HG03045 (cell line): Measurements from ENCODE around the gene CRYBG2.
"Not testable (repeated sequence)": the region's sequence is repeated elsewhere in the genome, so short reads cannot be mapped to it uniquely, and the experiment has no call there.

Experiments
- ATAC-seq: cut with Tn5 transposase; IDR thresholded peaks from one replicate; pipeline ENCODE4 v1.9.1; 2021; ENCODE audit warnings: mild to moderate bottlenecking, moderate library complexity; ENCODE audit not compliant: unreplicated experiment

The CRYBG2 gene

DNA sequence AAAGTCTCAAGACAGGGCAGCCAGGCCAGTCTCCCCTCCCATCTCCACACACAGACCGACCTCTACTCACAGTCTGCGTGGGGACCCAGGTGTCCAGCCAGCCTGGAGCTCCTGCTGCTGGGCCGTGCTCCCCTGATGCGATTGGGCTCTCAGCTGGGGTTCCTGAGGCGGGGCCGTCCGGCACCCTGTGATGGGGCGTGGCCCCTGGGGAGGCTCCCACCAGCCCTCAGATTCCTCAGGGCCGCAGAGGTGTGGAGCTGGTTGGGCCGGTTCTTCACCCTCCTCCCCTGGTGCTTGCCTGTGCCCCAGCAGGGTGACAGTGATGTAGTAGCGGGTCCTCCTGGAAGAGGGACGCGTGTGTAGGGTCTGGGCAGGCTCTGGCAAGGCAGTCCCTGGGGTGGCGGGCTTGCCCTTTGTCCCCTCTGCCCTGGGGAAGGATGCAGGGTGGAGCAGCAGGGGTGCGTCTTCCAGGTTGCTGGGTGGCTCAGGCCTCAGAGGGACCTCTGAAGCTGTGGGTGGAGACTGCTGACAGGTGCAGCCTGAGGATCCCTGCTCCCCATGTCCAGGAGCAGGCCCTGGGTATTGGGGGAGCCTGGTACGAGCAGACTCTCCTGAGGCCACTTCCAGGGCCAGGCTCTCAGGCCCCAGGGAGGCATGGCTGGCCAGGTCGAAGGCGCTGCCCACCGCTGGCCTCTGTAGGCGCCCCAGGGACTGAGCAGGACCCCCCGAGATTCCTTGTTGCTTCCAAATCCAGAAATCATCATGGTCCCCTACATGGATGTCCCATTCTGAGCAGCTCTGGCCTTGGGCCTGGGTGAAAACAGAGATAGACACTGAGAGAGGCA, at the start of gene CRYBG2:
Gene CRYBG2, minus strand, starts transcription at position 155 of the 845 bp plus-strand sequence. CDS start 7,473 bp downstream, outside the sequence.
- no peak for ATAC-seq

DNA sequence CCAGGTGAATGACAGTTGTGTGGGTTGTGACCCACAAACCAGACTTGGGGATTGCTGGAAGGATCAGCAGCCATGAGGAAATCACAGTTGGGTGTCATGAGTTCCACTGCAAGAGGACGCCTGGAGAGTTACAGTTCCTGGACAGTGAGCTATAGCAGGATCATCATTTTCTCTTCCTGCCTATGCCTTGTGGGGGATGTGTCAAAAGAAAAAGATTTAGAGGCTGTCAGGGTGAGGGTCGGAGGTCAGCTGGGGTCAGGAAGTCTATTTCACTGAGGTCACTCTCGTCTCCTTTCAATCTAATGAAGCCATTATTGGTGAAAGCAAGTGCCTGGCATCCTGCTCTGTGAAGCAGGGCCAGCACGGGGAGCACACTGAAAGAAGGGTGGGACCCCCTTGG, 49.7 kb upstream of the CRYBG2 start:
- no peak for ATAC-seq

- ATAC-seq: no peak
Measured at GRCh38 chr1:26401891-26402290, 48.0 kb upstream of the CRYBG2 start.

- ATAC-seq: no peak
Measured at GRCh38 chr1:26399034-26399433, 45.1 kb upstream of the CRYBG2 start.

GRCh38 chr1:26395754-26396153, 41.8 kb upstream of the CRYBG2 start:
- no peak for ATAC-seq

DNA sequence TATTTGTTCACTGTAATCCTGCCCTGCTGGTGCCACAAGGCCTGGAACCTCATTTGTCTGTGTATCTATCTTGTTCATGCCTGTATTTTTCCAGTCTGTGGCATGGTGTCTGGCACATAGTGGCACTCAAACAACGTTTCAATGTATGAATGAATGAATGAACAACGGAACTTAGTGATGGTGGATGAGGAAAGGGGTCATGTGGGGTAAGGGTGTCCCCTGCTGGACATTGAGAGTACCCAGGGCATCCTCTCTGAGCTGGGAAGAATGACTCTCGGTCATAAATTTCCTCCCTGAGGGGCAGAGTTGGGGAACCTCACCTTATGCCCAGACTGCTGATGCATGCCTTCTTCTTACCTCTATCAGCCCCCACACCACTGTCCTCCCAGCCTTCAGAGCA, 37.5 kb upstream of the CRYBG2 start:
- ATAC-seq: no peak

DNA sequence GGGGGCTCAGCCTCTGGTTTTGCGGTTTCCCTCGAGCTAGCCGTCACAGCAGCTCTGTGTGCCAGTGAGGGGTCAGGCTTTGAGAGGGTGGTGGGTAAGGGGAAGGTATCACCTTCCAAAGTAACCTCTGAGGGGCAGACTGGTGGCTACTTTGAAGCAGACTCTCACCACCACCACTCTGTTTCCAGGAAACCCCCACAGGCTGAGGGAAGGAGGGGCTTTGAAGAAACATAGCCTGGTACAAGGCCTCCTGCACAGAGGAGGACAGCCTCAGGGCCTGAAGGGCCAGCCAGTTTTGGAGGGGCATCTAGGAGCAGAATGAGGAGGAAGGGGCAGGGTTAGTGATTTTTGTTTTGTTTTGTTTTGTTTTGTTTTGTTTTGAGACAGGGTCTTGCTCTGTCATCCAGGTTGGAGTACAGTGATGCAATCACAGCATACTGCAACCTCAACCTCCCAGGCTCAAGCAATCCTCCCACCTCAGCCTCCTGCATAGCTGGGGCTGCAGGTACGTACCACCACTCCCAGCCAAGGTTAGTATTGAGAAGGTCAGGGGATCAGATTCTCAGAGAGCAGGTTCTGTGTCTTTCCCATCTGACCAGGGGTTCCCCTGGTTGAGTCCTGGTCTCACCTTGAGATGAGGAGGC, 35.8 kb upstream of the CRYBG2 start:
- ATAC-seq: no peak

DNA sequence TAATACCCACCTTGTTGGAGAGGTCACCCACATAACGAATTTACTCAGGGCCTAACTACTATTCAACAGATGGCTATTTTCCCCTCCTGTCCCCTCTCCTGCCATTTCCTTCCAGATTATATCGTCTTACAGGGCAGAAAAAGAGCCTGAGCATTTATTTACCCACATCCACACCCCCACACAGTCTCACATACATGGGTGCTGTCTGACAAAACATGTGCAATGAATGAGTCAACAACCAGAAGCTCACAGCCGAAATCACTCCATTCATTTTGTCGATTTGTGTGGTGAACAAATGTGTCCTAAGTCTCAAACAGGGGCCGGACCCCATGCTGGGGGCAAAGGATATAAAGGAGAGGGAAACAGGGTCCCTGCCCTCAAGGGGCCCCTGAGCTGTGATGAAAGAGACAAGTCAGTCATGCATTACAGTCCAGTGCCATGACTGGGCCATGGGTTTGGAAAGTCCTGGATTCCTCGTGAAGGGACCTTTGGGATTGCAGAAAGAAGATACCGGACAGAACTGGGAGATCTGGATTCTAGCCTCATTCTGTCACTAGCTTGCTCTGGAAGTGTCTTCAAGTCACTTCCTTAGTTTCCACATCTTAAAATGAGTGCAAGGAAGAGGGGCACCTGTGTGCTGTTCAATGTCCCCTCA, 35.0 kb upstream of the CRYBG2 start:
- no peak for ATAC-seq

DNA sequence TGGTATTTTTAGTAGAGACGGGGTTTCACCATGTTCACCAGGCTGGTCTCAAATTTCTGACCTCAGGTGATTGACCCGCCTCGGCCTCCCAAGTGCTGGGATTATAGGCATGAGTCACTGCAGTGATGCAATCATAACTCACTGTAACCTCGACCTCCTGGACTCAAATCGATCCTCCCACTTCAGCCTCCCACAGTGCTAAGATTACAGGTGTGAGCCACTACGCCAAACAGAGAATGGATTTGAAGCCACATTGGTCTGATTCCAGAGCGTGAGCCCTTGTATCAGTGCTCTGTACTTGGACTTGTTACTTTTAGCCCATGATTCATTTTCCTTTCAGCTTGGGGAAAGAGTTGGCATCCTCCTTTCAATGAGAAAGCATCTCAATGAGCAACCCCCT, 33.5 kb upstream of the CRYBG2 start:
- ATAC-seq: no peak

GRCh38 chr1:26385063-26385462, 31.1 kb upstream of the CRYBG2 start:
- ATAC-seq: not testable (repeated sequence)

- ATAC-seq: no peak
Measured at GRCh38 chr1:26384076-26384475, 30.1 kb upstream of the CRYBG2 start.

DNA sequence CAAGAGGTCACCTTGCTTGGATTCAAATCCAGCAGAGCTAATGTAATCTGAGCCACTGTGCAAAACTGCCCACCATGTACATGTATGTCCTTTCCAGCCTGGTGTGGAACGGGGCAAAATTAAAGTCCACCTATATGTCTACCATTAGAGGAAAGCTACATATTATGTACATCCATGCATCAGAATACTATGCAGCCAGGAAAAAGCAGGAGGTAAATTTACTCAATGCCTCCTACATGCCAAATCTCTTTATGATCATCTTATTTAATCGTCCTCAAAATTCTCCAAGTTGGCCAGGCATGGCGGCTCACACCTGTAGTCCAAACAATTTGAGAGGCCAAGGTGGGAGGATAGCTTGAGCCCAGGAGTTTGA, 24.9 kb upstream of the CRYBG2 start:
- ATAC-seq: no peak

DNA sequence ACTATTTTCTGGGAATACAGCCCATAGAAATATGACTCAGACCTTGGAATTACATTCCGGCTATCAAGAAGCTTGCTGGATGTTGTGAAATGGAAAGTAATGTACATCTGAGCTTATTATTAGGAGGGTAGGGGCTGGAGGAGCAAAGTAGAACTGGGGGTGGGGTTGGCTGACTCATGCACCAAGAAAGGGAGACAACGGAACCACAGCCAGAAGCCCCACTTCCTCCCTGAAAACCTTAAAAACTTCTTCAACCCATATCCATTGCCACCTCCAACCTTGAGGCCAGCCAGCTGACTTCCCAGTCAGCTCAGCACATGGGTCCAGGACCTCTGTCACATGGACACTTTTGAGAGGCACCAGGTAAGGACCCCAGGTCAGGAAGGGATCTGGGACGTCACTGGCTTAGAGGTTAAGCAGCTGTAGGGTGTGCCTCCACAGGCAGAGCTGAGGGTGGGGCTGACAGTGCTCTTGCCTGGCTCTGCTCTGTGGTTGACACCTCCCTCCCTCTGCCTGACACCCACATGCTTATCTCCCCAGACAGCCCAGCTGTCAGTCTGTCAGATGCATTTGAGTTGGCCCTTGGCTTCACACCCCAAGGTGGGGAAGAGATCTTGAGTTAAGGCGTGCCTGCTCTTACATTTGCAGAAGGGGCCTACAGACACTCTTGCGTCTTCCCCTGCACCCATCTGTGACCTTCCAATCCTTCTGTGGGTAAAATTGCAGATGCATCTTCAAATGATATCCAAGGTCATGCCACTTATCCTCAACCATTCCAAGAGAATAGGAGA, 24.4 kb upstream of the CRYBG2 start:
- ATAC-seq: peak; percentile 66

- no peak for ATAC-seq
Measured at GRCh38 chr1:26376050-26376449, 22.1 kb upstream of the CRYBG2 start.

DNA sequence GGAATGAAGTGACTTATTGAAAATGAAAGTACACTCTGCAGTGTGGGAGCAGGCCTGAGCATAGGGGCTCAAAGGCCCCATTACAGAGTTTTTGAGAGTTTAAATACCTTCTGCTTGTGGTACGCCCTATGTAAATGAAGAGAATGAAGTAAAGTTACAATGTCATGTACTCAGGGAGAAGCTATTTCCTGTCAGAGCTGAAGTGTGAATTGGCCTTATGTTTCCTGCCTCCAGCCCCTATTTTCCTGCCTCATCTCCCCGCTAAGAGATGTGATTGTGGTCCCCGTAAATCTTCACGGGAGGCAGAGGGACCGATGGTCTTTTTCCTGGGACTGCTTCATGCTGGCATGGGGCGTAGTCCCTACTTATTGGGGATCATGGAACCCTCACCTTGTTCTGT, 21.2 kb upstream of the CRYBG2 start:
- no peak for ATAC-seq

- ATAC-seq: not testable (repeated sequence)
Measured at GRCh38 chr1:26374361-26374760, 20.4 kb upstream of the CRYBG2 start.

GRCh38 chr1:26373789-26374188, 19.9 kb upstream of the CRYBG2 start:
- ATAC-seq: no peak

GRCh38 chr1:26373281-26373680, 19.4 kb upstream of the CRYBG2 start:
- no peak for ATAC-seq

GRCh38 chr1:26372611-26373010, 18.7 kb upstream of the CRYBG2 start, which contains the start of gene ZNF683:
TSS of gene ZNF683 (minus strand) at chr1:26372750. CDS start at chr1:26368571, 4,179 bp downstream.
- ATAC-seq: not testable (repeated sequence)

DNA sequence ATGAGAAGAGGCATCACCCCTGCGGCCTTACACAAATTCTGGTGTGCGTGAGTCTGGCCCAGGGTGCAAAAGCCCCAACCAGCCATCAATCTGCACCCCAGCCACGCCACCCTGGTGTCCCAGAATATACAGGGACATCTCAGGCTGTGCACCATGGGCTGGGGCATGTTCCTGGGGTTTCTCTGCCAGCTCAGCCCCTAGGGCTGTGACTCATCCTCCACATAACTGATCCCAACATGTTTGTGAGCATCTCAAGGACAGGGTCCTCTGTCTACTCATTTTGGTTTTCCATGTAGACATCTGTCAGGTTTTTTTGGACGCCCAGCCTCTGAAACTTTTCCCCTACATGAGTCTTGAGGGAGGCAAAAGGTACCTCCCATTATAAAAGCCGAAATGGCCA, 18.1 kb upstream of the CRYBG2 start:
- ATAC-seq: no peak
